ENCODE results near the gene BLOC1S1. TPM values are rescaled to one million over a fixed set of nuclear protein-coding genes. Genes with fewer than 3 reads are reported as not detected.

The BLOC1S1 gene
- 95.3 TPM for polyA plus RNA-seq (2013, experiment 1 of 2)
- 97.2 TPM for polyA plus RNA-seq (2013, experiment 2 of 2)

DNA sequence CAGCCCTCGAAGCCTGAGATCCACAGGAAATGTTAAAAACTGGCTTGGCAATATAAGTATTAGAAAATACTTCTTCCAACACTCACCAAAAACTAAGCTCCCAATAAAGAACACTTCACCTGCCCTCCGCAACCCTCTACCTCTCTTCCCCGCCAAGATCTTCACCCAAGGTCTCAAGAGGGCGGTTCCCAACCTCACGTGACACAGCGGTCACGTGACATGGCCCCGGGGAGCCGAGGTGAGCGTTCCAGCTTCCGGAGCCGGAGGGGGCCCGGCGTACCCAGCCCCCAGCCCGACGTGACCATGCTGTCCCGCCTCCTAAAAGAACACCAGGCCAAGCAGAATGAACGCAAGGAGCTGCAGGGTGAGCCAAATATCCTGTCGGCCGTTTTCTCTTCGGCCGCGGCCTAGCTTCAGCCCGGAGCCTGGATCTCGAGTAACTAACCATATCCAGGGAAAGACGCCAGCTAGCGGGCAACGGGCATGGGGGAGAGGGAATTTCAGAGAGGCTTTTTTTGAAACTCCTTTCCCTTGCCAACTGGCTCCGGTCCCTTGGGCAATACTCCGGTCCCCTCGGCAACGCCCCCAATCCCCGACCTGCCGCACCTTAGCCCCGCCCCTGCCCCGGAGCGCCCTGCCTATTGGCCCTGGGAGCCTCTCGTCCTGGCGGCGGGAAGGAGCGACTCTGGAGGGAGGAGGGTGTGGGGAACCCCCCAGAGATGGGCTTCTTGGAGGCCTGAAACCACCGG, at the start of gene BLOC1S1:
Gene BLOC1S1, plus strand, starts transcription at position 214 of the 749 bp plus-strand sequence. Its CDS starts 6 bp downstream, at position 220.
- peak within 1 kb of the TSS; percentile 6 for H2BK120ac ChIP-seq (ENCODE audit: low read depth, low read length)
- peak within 1 kb of the TSS; percentile 83 for H2AFZ ChIP-seq (ENCODE audit: low read depth, low read length)
- H2AK5ac ChIP-seq (ENCODE audit: low read length, severe bottlenecking), result peak within 1 kb of the TSS; percentile 74
- peak within 1 kb of the TSS; percentile 98 for H4K8ac ChIP-seq (ENCODE audit: low read length)
- no peak within 1 kb of the TSS for H3K23ac ChIP-seq (ENCODE audit: low read length in 2 of 2)
- H2BK5ac ChIP-seq (ENCODE audit: low read depth, low read length, poor library complexity, severe bottlenecking), result peak within 1 kb of the TSS; percentile 94
- peak within 1 kb of the TSS; percentile 85 for H3K4me2 ChIP-seq (ENCODE audit: low read length, poor library complexity, severe bottlenecking)
- H2BK15ac ChIP-seq (ENCODE audit: low read depth, poor library complexity, severe bottlenecking), result peak within 1 kb of the TSS; percentile 26
- H3K9ac ChIP-seq (ENCODE audit: low read length), result peak within 1 kb of the TSS; percentile 92
- H3K79me1 ChIP-seq (replicated peaks; ENCODE audit: low read length, poor library complexity, severe bottlenecking), result peaks cover 8% of the 10 kb centered on the region
- peak; percentile 92 for DNase-seq
- peak within 1 kb of the TSS; percentile 54 for H4K91ac ChIP-seq (ENCODE audit: low read length)
- peak within 1 kb of the TSS; percentile 98 for H3K27ac ChIP-seq (ENCODE audit: low read length, poor library complexity, severe bottlenecking)
- H3K4ac ChIP-seq (ENCODE audit: low read depth in 1 of 2, low read length in 2 of 2), result peak within 1 kb of the TSS; percentile 30 to 61
- H3K4me1 ChIP-seq (ENCODE audit: control insufficient read depth, insufficient read depth, low read depth, low read length), result peaks cover 37% of the 10 kb centered on the region
- WGBS, result under 1% methylated on average over 35 of the region's 42 CpGs
- peak within 1 kb of the TSS; percentile 31 to 81 for H3K18ac ChIP-seq (ENCODE audit: low read depth in 1 of 2, low read length in 2 of 2)
- H2BK12ac ChIP-seq (ENCODE audit: low read length in 2 of 2), result peak within 1 kb of the TSS in 1 of 2 experiments; percentile 73
- peaks cover 0 to 3% of the 10 kb centered on the region in 2 experiments for H3K36me3 ChIP-seq (ENCODE audit: control insufficient read depth in 1 of 2, insufficient read depth in 2 of 2, low read depth in 1 of 2, low read length in 2 of 2)
- no peak within 1 kb of the TSS for H3K14ac ChIP-seq (ENCODE audit: low read length in 2 of 2)
- H3K9me3 ChIP-seq (ENCODE audit: control insufficient read depth, low read length), result no peaks in the 10 kb centered on the region
- H3K4me3 ChIP-seq (ENCODE audit: insufficient read depth in 1 of 2, low read depth in 1 of 2, low read length in 2 of 2), result peak within 1 kb of the TSS; percentile 67 to 78
- H3K27me3 ChIP-seq (ENCODE audit: control insufficient read depth in 1 of 2, insufficient read depth in 1 of 2, low read length in 2 of 2), result peaks cover 0 to 18% of the 10 kb centered on the region in 2 experiments

DNA sequence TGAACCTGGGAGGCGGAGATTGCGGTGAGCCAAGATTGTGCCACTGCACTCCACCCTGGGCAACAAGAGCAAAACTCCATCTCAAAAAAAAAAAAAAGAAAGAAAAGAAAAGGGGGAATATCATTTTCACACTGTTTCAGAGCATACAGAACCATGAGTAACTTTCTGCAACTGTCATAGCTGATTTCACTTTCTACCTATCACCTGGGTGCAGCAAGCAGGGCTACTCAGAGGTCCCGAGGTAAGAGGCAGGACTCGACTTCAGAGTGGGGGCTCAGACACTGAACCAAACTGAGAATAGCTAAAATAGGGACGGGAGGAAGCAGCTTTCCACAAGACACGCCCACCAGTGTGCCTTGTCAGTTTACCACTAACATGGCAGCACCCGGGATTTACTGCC, 49.3 kb upstream of the BLOC1S1 start:
- Histone ChIP-seq H3K79me1 (replicated peaks; ENCODE audit: low read length, poor library complexity, severe bottlenecking) (no peaks in the 10 kb centered on the region), H2AFZ (ENCODE audit: low read depth, low read length) (no peak overlapping the region), H3K4me3 (ENCODE audit: insufficient read depth in 1 of 2, low read depth in 1 of 2, low read length in 2 of 2) (no peak overlapping the region), H3K9me3 (ENCODE audit: control insufficient read depth, low read length) (no peaks in the 10 kb centered on the region), H2BK15ac (ENCODE audit: low read depth, poor library complexity, severe bottlenecking) (peak overlapping the region; percentile 23), H3K4ac (ENCODE audit: low read depth in 1 of 2, low read length in 2 of 2) (no peak overlapping the region), H3K9ac (ENCODE audit: low read length) (no peak overlapping the region), H2AK5ac (ENCODE audit: low read length, severe bottlenecking) (no peak overlapping the region), H2BK12ac (ENCODE audit: low read length in 2 of 2) (no peak overlapping the region), H2BK5ac (ENCODE audit: low read depth, low read length, poor library complexity, severe bottlenecking) (no peak overlapping the region), H3K18ac (ENCODE audit: low read depth in 1 of 2, low read length in 2 of 2) (no peak overlapping the region), H3K27me3 (ENCODE audit: control insufficient read depth in 1 of 2, insufficient read depth in 1 of 2, low read length in 2 of 2) (peaks cover 0 to 4% of the 10 kb centered on the region in 2 experiments), H3K4me1 (ENCODE audit: control insufficient read depth, insufficient read depth, low read depth, low read length) (no peaks in the 10 kb centered on the region), H3K23ac (ENCODE audit: low read length in 2 of 2) (no peak overlapping the region), H4K91ac (ENCODE audit: low read length) (no peak overlapping the region), H2BK120ac (ENCODE audit: low read depth, low read length) (no peak overlapping the region), H3K36me3 (ENCODE audit: control insufficient read depth in 1 of 2, insufficient read depth in 2 of 2, low read depth in 1 of 2, low read length in 2 of 2) (no peaks in the 10 kb centered on the region), H3K27ac (ENCODE audit: low read length, poor library complexity, severe bottlenecking) (no peak overlapping the region), H3K14ac (ENCODE audit: low read length in 2 of 2) (no peak overlapping the region), H3K4me2 (ENCODE audit: low read length, poor library complexity, severe bottlenecking) (no peak overlapping the region), H4K8ac (ENCODE audit: low read length) (no peak overlapping the region)
- 82% methylated on average over 5 of the region's 7 CpGs for WGBS
- DNase-seq, result no peak

DNA sequence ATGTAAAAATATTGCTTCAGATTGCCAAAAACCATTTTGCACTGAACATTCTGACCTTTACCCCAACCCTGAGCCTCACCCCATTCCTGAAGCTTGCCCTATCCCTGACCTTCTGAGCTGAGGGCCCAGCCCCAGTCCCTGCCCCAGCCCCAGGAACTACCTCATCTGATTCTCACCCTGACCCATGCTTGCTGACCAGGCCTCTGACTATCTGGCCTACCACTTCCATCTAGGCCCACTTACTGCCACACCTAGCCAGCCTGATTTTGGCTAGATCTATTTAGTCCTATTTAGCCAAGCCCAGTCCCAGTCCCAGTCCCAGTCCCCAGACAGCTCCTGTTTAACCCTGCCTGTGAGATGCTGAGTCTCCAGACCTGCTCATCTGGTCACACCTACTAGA, 45.6 kb upstream of the BLOC1S1 start:
- Histone ChIP-seq H3K27ac (ENCODE audit: low read length, poor library complexity, severe bottlenecking) (no peak overlapping the region), H3K4me2 (ENCODE audit: low read length, poor library complexity, severe bottlenecking) (no peak overlapping the region), H4K8ac (ENCODE audit: low read length) (no peak overlapping the region), H3K27me3 (ENCODE audit: control insufficient read depth in 1 of 2, insufficient read depth in 1 of 2, low read length in 2 of 2) (peaks cover 0 to 7% of the 10 kb centered on the region in 2 experiments), H3K4ac (ENCODE audit: low read depth in 1 of 2, low read length in 2 of 2) (no peak overlapping the region), H3K18ac (ENCODE audit: low read depth in 1 of 2, low read length in 2 of 2) (no peak overlapping the region), H4K91ac (ENCODE audit: low read length) (no peak overlapping the region), H3K4me1 (ENCODE audit: control insufficient read depth, insufficient read depth, low read depth, low read length) (no peaks in the 10 kb centered on the region), H2AFZ (ENCODE audit: low read depth, low read length) (no peak overlapping the region), H3K79me1 (replicated peaks; ENCODE audit: low read length, poor library complexity, severe bottlenecking) (no peaks in the 10 kb centered on the region), H3K23ac (ENCODE audit: low read length in 2 of 2) (no peak overlapping the region), H3K9me3 (ENCODE audit: control insufficient read depth, low read length) (no peaks in the 10 kb centered on the region), H3K4me3 (ENCODE audit: insufficient read depth in 1 of 2, low read depth in 1 of 2, low read length in 2 of 2) (no peak overlapping the region), H2BK15ac (ENCODE audit: low read depth, poor library complexity, severe bottlenecking) (no peak overlapping the region), H2BK120ac (ENCODE audit: low read depth, low read length) (no peak overlapping the region), H2BK5ac (ENCODE audit: low read depth, low read length, poor library complexity, severe bottlenecking) (no peak overlapping the region), H3K14ac (ENCODE audit: low read length in 2 of 2) (no peak overlapping the region), H3K9ac (ENCODE audit: low read length) (no peak overlapping the region), H2BK12ac (ENCODE audit: low read length in 2 of 2) (no peak overlapping the region), H2AK5ac (ENCODE audit: low read length, severe bottlenecking) (no peak overlapping the region), H3K36me3 (ENCODE audit: control insufficient read depth in 1 of 2, insufficient read depth in 2 of 2, low read depth in 1 of 2, low read length in 2 of 2) (no peaks in the 10 kb centered on the region)
- no peak for DNase-seq

DNA sequence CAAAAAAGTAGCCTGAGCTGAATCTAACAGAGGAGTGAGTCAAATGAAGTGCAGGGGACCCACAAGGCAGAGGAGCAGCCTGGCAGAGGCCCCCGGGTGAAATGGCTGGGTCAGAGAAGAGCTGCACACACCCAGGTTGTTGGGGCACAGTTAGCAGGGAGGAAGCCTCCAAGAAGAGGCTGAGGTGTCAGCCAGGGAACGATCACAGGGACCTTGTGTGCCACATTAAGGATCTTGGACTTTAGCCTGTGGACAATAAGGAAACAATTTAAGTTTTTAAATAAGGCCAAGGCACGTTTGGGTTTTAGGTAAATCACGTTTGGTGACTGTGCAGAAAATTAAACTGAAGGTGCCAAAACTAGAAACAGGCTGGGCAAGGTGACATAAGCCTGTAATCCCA, 44.1 kb upstream of the BLOC1S1 start:
- H4K91ac ChIP-seq (ENCODE audit: low read length), result no peak overlapping the region
- H2BK15ac ChIP-seq (ENCODE audit: low read depth, poor library complexity, severe bottlenecking), result no peak overlapping the region
- H3K9ac ChIP-seq (ENCODE audit: low read length), result no peak overlapping the region
- no peak overlapping the region for H3K14ac ChIP-seq (ENCODE audit: low read length in 2 of 2)
- no peaks in the 10 kb centered on the region for H3K9me3 ChIP-seq (ENCODE audit: control insufficient read depth, low read length)
- H3K4me3 ChIP-seq (ENCODE audit: insufficient read depth in 1 of 2, low read depth in 1 of 2, low read length in 2 of 2), result no peak overlapping the region
- no peak overlapping the region for H3K27ac ChIP-seq (ENCODE audit: low read length, poor library complexity, severe bottlenecking)
- WGBS, result 57% methylated on average over 4 of the region's 4 CpGs
- H3K4me1 ChIP-seq (ENCODE audit: control insufficient read depth, insufficient read depth, low read depth, low read length), result no peaks in the 10 kb centered on the region
- H2AFZ ChIP-seq (ENCODE audit: low read depth, low read length), result no peak overlapping the region
- H3K4ac ChIP-seq (ENCODE audit: low read depth in 1 of 2, low read length in 2 of 2), result no peak overlapping the region
- no peak overlapping the region for H4K8ac ChIP-seq (ENCODE audit: low read length)
- H2BK5ac ChIP-seq (ENCODE audit: low read depth, low read length, poor library complexity, severe bottlenecking), result no peak overlapping the region
- H2AK5ac ChIP-seq (ENCODE audit: low read length, severe bottlenecking), result no peak overlapping the region
- H3K27me3 ChIP-seq (ENCODE audit: control insufficient read depth in 1 of 2, insufficient read depth in 1 of 2, low read length in 2 of 2), result peaks cover 0 to 11% of the 10 kb centered on the region in 2 experiments
- no peak overlapping the region for H3K23ac ChIP-seq (ENCODE audit: low read length in 2 of 2)
- H3K79me1 ChIP-seq (replicated peaks; ENCODE audit: low read length, poor library complexity, severe bottlenecking), result no peaks in the 10 kb centered on the region
- H3K4me2 ChIP-seq (ENCODE audit: low read length, poor library complexity, severe bottlenecking), result no peak overlapping the region
- no peak overlapping the region for H3K18ac ChIP-seq (ENCODE audit: low read depth in 1 of 2, low read length in 2 of 2)
- H3K36me3 ChIP-seq (ENCODE audit: control insufficient read depth in 1 of 2, insufficient read depth in 2 of 2, low read depth in 1 of 2, low read length in 2 of 2), result no peaks in the 10 kb centered on the region
- DNase-seq, result no peak
- H2BK12ac ChIP-seq (ENCODE audit: low read length in 2 of 2), result no peak overlapping the region
- H2BK120ac ChIP-seq (ENCODE audit: low read depth, low read length), result no peak overlapping the region

Data from mesenchymal stem cell (in vitro differentiated cells and primary cell).